Activated T-helper 1 cell treated with anti-CD3 and anti-CD28 coated beads, Interleukin-12 subunit alpha, Interleukin-12 subunit beta, Interleukin-2, Interleukin-4 antibody, amounts not matched to agents 30 ng/mL and 10 ng/mL and 1 ng/mL, durations not matched to agents 14 hours and 24 hours and 36 hours (primary cell): ENCODE measurements around the gene TYRO3. TPM values are rescaled to one million over a fixed set of nuclear protein-coding genes. Genes with fewer than 3 reads are reported as not detected.
A peak's percentile ranks its signal among the peaks of the same experiment; 100 is the strongest.

Experiments
- DNase-seq: peaks from one replicate; pipeline ENCODE4 v3.0.0; 2021; ENCODE audit warnings: low spot score
- H3K27ac Mint-ChIP-seq: one replicate; pipeline ENCODE4 v1.8.0; 2021; ENCODE audit warnings: mild to moderate bottlenecking, mixed read lengths
- H3K27me3 Mint-ChIP-seq: one replicate; pipeline ENCODE4 v1.8.0; 2022; ENCODE audit warnings: mild to moderate bottlenecking, moderate library complexity, mixed read lengths; ENCODE audit not compliant: insufficient read depth
- H3K36me3 Mint-ChIP-seq: one replicate; pipeline ENCODE4 v1.8.0; 2021; ENCODE audit warnings: low read depth, mixed read lengths
- H3K4me1 Mint-ChIP-seq: one replicate; pipeline ENCODE4 v1.8.0; 2021; ENCODE audit warnings: low read depth, mixed read lengths
- H3K4me3 Mint-ChIP-seq: one replicate; pipeline ENCODE4 v1.8.0; 2021; ENCODE audit warnings: mild to moderate bottlenecking, moderate library complexity, mixed read lengths
- H3K9me3 Mint-ChIP-seq: one replicate; pipeline ENCODE4 v1.8.0; 2021; ENCODE audit warnings: mixed read lengths
- intact Hi-C: fragments of 100-400 bp; cut with micrococcal nuclease; formaldehyde crosslinking; loops from one replicate; pipeline ENCODE4 v1.15.1; 2024
- total RNA-seq: library from RNA; stranded (reverse); gene quantifications from 2 replicates; pipeline ENCODE4 v1.2.3, GENCODE V29; 2022

TYRO3 gene
- total RNA-seq, 1 donor from 2014 or later: 2.6 TPM

- peaks cover 34% of the 10 kb centered on the region for H3K27me3 Mint-ChIP-seq
- no peak overlapping the region for H3K27ac Mint-ChIP-seq
- DNase-seq: peak; percentile 27
- no peaks in the 10 kb centered on the region for H3K36me3 Mint-ChIP-seq
- intact Hi-C loops: loop anchor here (1.0 to 5.0 kb wide), 3 partner anchors 88 to 207 kb away; no protein-coding TSS in a partner anchor
- peak overlapping the region; percentile 68 for H3K4me3 Mint-ChIP-seq
- peaks cover 11% of the 10 kb centered on the region for H3K4me1 Mint-ChIP-seq
- H3K9me3 Mint-ChIP-seq: no peaks in the 10 kb centered on the region
Measured at GRCh38 chr15:41603941-41604911, 45.2 kb downstream of the TYRO3 start.

GRCh38 chr15:41605566-41605965 lies 46.6 kb downstream of the TYRO3 start:
- intact Hi-C loops: no loop called here
- H3K27ac Mint-ChIP-seq: no peak overlapping the region
- peaks cover 17% of the 10 kb centered on the region for H3K4me1 Mint-ChIP-seq
- H3K36me3 Mint-ChIP-seq: no peaks in the 10 kb centered on the region
- no peak for DNase-seq
- H3K9me3 Mint-ChIP-seq: no peaks in the 10 kb centered on the region
- peaks cover 34% of the 10 kb centered on the region for H3K27me3 Mint-ChIP-seq
- no peak overlapping the region for H3K4me3 Mint-ChIP-seq

- intact Hi-C loops: no loop called here
- DNase-seq: no peak
- no peak overlapping the region for H3K4me3 Mint-ChIP-seq
Measured at GRCh38 chr15:41606997-41607396, 48.0 kb downstream of the TYRO3 start.

GRCh38 chr15:41609123-41609522 lies 50.1 kb downstream of the TYRO3 start:
- no peak overlapping the region for H3K4me3 Mint-ChIP-seq
- no peak overlapping the region for H3K27ac Mint-ChIP-seq
- DNase-seq: no peak
- H3K4me1 Mint-ChIP-seq: peaks cover 11% of the 10 kb centered on the region
- H3K27me3 Mint-ChIP-seq: peaks cover 21% of the 10 kb centered on the region
- no peaks in the 10 kb centered on the region for H3K36me3 Mint-ChIP-seq
- H3K9me3 Mint-ChIP-seq: no peaks in the 10 kb centered on the region
- intact Hi-C loops: no loop called here

More at GRCh38 chr15:41606997-41607396, 48.0 kb downstream of the TYRO3 start:
- no peak overlapping the region for H3K27ac Mint-ChIP-seq
- no peaks in the 10 kb centered on the region for H3K36me3 Mint-ChIP-seq
- H3K27me3 Mint-ChIP-seq: peaks cover 34% of the 10 kb centered on the region
- no peaks in the 10 kb centered on the region for H3K9me3 Mint-ChIP-seq
- H3K4me1 Mint-ChIP-seq: peaks cover 17% of the 10 kb centered on the region

DNA sequence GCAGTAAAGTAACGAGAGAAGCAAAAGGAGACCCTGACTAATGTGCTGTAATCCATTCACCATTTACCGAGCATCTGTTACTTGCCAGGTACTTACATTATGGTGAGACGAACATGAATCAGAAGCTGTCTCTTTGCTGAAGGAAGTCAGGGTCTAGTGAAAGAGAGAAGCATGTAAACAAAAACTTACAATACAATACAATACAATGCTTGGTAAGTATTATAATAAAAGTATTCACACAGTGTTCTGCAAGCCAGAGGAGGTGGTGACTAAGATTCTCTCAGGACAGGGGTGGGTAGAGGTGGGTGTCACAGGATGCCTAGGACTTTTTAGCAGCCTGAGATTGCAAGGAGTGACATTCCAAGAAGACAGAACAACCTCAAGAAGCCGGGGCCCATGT lies 51.0 kb downstream of the TYRO3 start:
- Mint-ChIP-seq H3K4me3 (no peak overlapping the region), H3K36me3 (no peaks in the 10 kb centered on the region), H3K27me3 (peaks cover 17% of the 10 kb centered on the region), H3K9me3 (no peaks in the 10 kb centered on the region), H3K27ac (no peak overlapping the region), H3K4me1 (peaks cover 6% of the 10 kb centered on the region)
- intact Hi-C loops: no loop called here
- DNase-seq: no peak

- no peak for DNase-seq
- H3K27me3 Mint-ChIP-seq: peaks cover 23% of the 10 kb centered on the region
- intact Hi-C loops: loop anchor here (1.0 to 5.0 kb wide), 3 partner anchors 41 to 157 kb away; no protein-coding TSS in a partner anchor
- H3K4me3 Mint-ChIP-seq: peak overlapping the region; percentile 78
- peaks cover 12% of the 10 kb centered on the region for H3K4me1 Mint-ChIP-seq
- no peaks in the 10 kb centered on the region for H3K36me3 Mint-ChIP-seq
- peaks cover 6% of the 10 kb centered on the region for H3K9me3 Mint-ChIP-seq
- H3K27ac Mint-ChIP-seq: peak overlapping the region; percentile 81
Measured at GRCh38 chr15:41620536-41621199, 61.7 kb downstream of the TYRO3 start.

DNA sequence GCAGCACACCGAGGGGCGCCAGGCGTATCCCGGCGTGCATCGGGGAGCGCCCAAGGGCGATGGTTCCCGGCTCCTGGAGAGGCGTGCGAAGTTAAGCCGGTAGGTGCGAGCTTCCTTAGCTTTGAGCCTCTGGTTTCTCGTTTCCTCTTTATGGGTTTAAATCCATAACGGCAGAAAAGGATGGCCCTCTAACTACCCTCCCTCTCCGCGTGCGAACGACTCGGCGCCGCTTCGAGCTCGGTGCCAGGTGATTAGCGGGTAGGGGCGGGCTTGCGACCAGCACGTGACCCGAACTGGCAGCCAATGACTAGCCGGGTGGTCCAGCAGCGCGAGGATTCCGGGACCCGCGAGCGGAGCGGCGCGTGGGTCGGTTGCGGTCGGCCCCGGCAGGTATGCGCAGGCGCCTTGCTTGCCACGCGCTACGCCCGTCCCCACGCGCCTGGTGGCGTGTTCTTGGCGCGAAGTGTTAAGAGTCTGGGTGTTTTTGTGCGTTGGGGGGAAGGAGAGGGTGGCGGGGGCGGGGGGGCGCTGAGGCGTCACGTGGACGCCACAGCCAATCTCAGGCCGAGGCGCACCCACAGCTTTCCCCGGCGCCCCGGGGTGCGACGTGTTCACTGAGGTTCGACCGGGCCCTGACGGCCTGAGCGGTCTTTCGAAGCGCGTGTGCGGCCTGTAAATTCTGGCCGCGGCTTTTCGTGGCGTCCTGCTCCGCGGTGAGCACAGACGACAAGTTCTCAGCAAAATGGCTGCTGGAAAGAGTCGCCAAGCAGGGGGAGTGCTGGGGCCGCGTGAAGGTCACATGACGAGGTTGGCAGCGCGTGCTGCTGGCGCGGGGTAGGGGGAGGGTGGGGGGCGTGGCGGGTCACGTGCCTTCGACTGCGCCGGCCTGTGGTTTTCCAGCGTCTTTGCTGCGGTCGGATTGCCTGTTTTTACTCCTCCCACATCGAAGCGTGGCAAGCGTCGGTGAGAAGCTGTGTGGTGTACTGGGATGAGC lies 62.5 kb downstream of the TYRO3 start:
- H3K27ac Mint-ChIP-seq: peak overlapping the region; percentile 81
- DNase-seq: peak; percentile 70

GRCh38 chr15:41622901-41623300 lies 63.9 kb downstream of the TYRO3 start:
- no peak overlapping the region for H3K27ac Mint-ChIP-seq
- peaks cover 22% of the 10 kb centered on the region for H3K27me3 Mint-ChIP-seq
- no peak overlapping the region for H3K4me3 Mint-ChIP-seq
- H3K36me3 Mint-ChIP-seq: no peaks in the 10 kb centered on the region
- peaks cover 12% of the 10 kb centered on the region for H3K4me1 Mint-ChIP-seq
- no peak for DNase-seq
- intact Hi-C loops: loop anchor here (5.0 kb wide), 1 partner anchor 154 kb away; no protein-coding TSS in a partner anchor
- peaks cover 6% of the 10 kb centered on the region for H3K9me3 Mint-ChIP-seq

More for the DNA sequence above, 62.5 kb downstream of the TYRO3 start:
- intact Hi-C loops: loop anchor here (1.0 to 5.0 kb wide), 3 partner anchors 40 to 156 kb away; no protein-coding TSS in a partner anchor
- Mint-ChIP-seq H3K4me3 (peak overlapping the region; percentile 78), H3K36me3 (no peaks in the 10 kb centered on the region), H3K27me3 (peaks cover 22% of the 10 kb centered on the region), H3K9me3 (peaks cover 6% of the 10 kb centered on the region), H3K4me1 (peaks cover 12% of the 10 kb centered on the region)

DNA sequence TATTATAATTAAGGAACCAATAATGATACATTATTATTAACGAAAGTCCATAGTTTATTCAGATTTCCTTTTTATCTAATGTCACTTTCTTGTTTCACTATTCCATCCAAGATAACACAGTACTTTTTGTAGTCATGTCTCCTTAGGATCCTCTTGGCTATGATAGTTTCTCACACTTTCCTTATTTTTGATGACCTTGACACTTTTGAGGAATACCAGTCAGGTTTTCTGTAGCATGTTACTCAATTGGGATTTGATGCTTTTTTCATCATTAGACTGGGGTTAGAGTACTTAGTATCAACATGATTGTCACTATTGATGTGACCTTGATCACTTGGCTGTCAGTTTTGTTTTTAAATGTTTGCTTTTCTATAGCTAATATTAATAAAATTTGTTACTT lies 68.2 kb downstream of the TYRO3 start:
- Mint-ChIP-seq H3K27ac (no peak overlapping the region), H3K9me3 (no peaks in the 10 kb centered on the region), H3K4me3 (no peak overlapping the region), H3K36me3 (no peaks in the 10 kb centered on the region), H3K4me1 (no peaks in the 10 kb centered on the region), H3K27me3 (peaks cover 2% of the 10 kb centered on the region)
- intact Hi-C loops: no loop called here
- no peak for DNase-seq

- no peaks in the 10 kb centered on the region for H3K9me3 Mint-ChIP-seq
- intact Hi-C loops: no loop called here
- no peak overlapping the region for H3K27ac Mint-ChIP-seq
- no peaks in the 10 kb centered on the region for H3K36me3 Mint-ChIP-seq
- peaks cover 2% of the 10 kb centered on the region for H3K27me3 Mint-ChIP-seq
- H3K4me1 Mint-ChIP-seq: no peaks in the 10 kb centered on the region
- DNase-seq: no peak
- no peak overlapping the region for H3K4me3 Mint-ChIP-seq
Measured at GRCh38 chr15:41629463-41629862, 70.5 kb downstream of the TYRO3 start.

DNA sequence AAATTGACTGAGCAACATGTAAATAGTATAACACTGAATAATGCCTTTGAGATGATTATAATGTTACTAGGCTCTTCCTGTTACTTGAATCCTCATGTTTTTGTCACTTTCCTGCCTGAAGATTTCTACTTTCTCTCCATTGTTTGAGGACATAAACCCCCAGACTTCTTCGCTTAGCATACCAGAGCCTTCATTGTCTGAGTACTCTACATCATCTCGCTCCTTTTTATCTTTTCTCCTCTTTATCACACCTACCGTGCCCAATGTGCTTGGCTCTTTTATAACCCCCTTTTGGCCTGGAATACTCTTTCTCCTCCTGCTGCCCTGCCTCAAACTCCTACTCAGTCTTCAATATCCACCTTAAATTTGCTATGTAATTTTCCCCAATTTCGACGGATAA lies 70.9 kb downstream of the TYRO3 start:
- no peak for DNase-seq
- Mint-ChIP-seq H3K27me3 (peaks cover 2% of the 10 kb centered on the region), H3K27ac (no peak overlapping the region), H3K4me3 (no peak overlapping the region), H3K4me1 (no peaks in the 10 kb centered on the region), H3K9me3 (no peaks in the 10 kb centered on the region), H3K36me3 (no peaks in the 10 kb centered on the region)
- intact Hi-C loops: no loop called here

GRCh38 chr15:41630616-41631217 lies 71.7 kb downstream of the TYRO3 start:
- no peak for DNase-seq
- Mint-ChIP-seq H3K27ac (no peak overlapping the region), H3K9me3 (no peaks in the 10 kb centered on the region), H3K4me1 (no peaks in the 10 kb centered on the region), H3K4me3 (no peak overlapping the region), H3K27me3 (peaks cover 2% of the 10 kb centered on the region), H3K36me3 (no peaks in the 10 kb centered on the region)
- intact Hi-C loops: no loop called here
